ENCODE results near the gene AP2A1.

The AP2A1 gene

GRCh38 chr19:49855676-49856573 is 89.1 kb downstream of the AP2A1 start:
- no peak for DNase-seq (ENCODE audit: low spot score)

- no peak for DNase-seq (ENCODE audit: low spot score)
These were observed 89.8 kb downstream of the AP2A1 start for GRCh38 chr19:49856574-49857021.

All from CD4-positive, alpha-beta T cell treated with Interleukin-2 at 100 ng/mL for 4 hours (primary cell).